K562 (cell line): ENCODE results near the gene RBM28. TPM values are rescaled to one million over a fixed set of nuclear protein-coding genes. Genes with fewer than 3 reads are reported as not detected.
A peak's percentile ranks its signal among the peaks of the same experiment; 100 is the strongest.

Experiments
- ATAC-seq: fragments of 200-7000 bp; cut with Tn5 transposase; 3 replicates; pipeline ENCODE4 v1.9.1; 2020; ENCODE audit warnings: moderate library complexity
- BruUV-seq: library from RNA; stranded (reverse); fragments of 400-500 nt; replicated peaks from 2 replicates; lab custom pipeline; 2021; lab: Mats Ljungman, UMichigan
- CTCF ChIA-PET: fragments of 300-600 bp; formaldehyde crosslinking; extraction: SDS; loops from one replicate; lab custom pipeline; 2021; ENCODE audit warnings: low intra/inter-chr PET ratio; lab: Yijun Ruan, JAX
- POLR2A ChIA-PET: fragments of 300-600, 350-650 bp; sonication (Branson Sonifier 250); formaldehyde crosslinking; extraction: SDS; loops from one replicate; lab custom pipeline; 2021; ENCODE audit warnings: antibody characterized with exemption, inconsistent platforms; lab: Yijun Ruan, JAX
- DNase-seq, 4 experiments: peaks; one replicate each; pipeline versions ENCODE4 v3.0.0 to v3.0.0-alpha.2; 2011 to 2018; ENCODE audit warnings: low spot score in 3 of 4, mixed read lengths in 3 of 4; ENCODE audit errors: extremely low read depth in 1 of 4
- FAIRE-seq: peaks from 2 replicates; lab custom pipeline; 2011; peaks lifted over from hg19 to GRCh38; lab: Jason Lieb, UNC
- H2AFZ ChIP-seq: 2 replicates; pipeline ENCODE4 v1.6.0; 2011; ENCODE audit warnings: low read depth, low read length, control low read depth, inconsistent platforms
- H3K27ac ChIP-seq: fragments of 200-600 bp; 3 replicates; pipeline ENCODE4 v1.8.0; 2011; ENCODE audit warnings: low read depth, mild to moderate bottlenecking, control low read depth, inconsistent platforms, low read length, moderate library complexity, mixed read lengths; ENCODE audit errors: extremely low read depth
- H3K27me3 ChIP-seq, 2 experiments: fragments of 300-600 bp in 1 of 2; 2 replicates in 1 of 2; 3 replicates in 1 of 2; pipeline versions ENCODE4 v1.6.0 to v1.8.0; 2011; ENCODE audit warnings: inconsistent platforms in 2 of 2, low read length in 2 of 2, mild to moderate bottlenecking in 1 of 2, mixed read lengths in 1 of 2, moderate library complexity in 1 of 2; ENCODE audit not compliant: control insufficient read depth in 2 of 2, insufficient read depth in 2 of 2
- H3K36me3 ChIP-seq: fragments of 300-600 bp; 3 replicates; pipeline ENCODE4 v1.8.0; 2011; ENCODE audit warnings: mild to moderate bottlenecking, low read length, inconsistent platforms; ENCODE audit not compliant: control insufficient read depth, insufficient read depth
- H3K4me1 ChIP-seq, 2 experiments: fragments of 200-600 bp in 1 of 2; replicated peaks in 1 of 2; 2 replicates in 1 of 2; 3 replicates in 1 of 2; pipeline versions ENCODE4 v1.5.1 to v1.8.0; 2011; ENCODE audit warnings: inconsistent platforms in 2 of 2, low read length in 2 of 2, mild to moderate bottlenecking in 1 of 2, mixed read lengths in 1 of 2, moderate library complexity in 1 of 2; ENCODE audit not compliant: control insufficient read depth in 2 of 2, insufficient read depth in 2 of 2
- H3K4me2 ChIP-seq: 2 replicates; pipeline ENCODE4 v1.6.1; 2011; ENCODE audit warnings: low read length, control low read depth, inconsistent platforms, mixed read lengths; ENCODE audit not compliant: insufficient read depth
- H3K4me3 ChIP-seq: fragments of 200-600 bp; sonication (generic), shearing (Covaris generic); 2 replicates; pipeline ENCODE4 v1.5.1; 2016; ENCODE audit warnings: control low read depth, inconsistent platforms
- H3K79me2 ChIP-seq: fragments of 200-600 bp; 3 replicates; pipeline ENCODE4 v1.8.0; 2011; ENCODE audit warnings: low read length, inconsistent platforms; ENCODE audit not compliant: control insufficient read depth, insufficient read depth
- H3K9ac ChIP-seq, 2 experiments: 2 replicates each; pipeline versions ENCODE4 v1.6.0 to v1.6.1; 2011; ENCODE audit warnings: low read depth in 2 of 2, low read length in 2 of 2, control low read depth in 1 of 2, inconsistent platforms in 1 of 2, mild to moderate bottlenecking in 1 of 2, mixed read lengths in 1 of 2; ENCODE audit not compliant: insufficient read depth in 1 of 2
- H3K9me1 ChIP-seq: one replicate; pipeline ENCODE4 v1.6.0; 2011; ENCODE audit warnings: inconsistent platforms, mild to moderate bottlenecking, low read length, moderate library complexity; ENCODE audit not compliant: control insufficient read depth, insufficient read depth
- H3K9me3 ChIP-seq: replicated peaks from 2 replicates; pipeline ENCODE4 v1.5.1; 2011; ENCODE audit warnings: low read depth, low read length, inconsistent platforms; ENCODE audit not compliant: control insufficient read depth, insufficient read depth
- H4K20me1 ChIP-seq: replicated peaks from 2 replicates; pipeline ENCODE4 v1.6.1; 2011; ENCODE audit warnings: low read length, inconsistent platforms, mixed read lengths; ENCODE audit not compliant: control insufficient read depth, insufficient read depth
- CCNT2 ChIP-seq: IDR thresholded peaks from 2 replicates; pipeline ENCODE4 v1.6.1; 2011; ENCODE audit warnings: borderline replicate concordance, low read depth, mild to moderate bottlenecking, moderate library complexity, mixed read lengths, low read length; ENCODE audit not compliant: insufficient read length; ENCODE audit errors: extremely low read depth
- EGR1 ChIP-seq: fragments of 450-650 bp; conservative IDR thresholded peaks from 2 replicates; pipeline ENCODE4 v1.6.1; 2017; ENCODE audit warnings: mild to moderate bottlenecking
- HMGN3 ChIP-seq: IDR thresholded peaks from 2 replicates; pipeline ENCODE4 v1.6.1; 2011; ENCODE audit warnings: borderline replicate concordance, low read depth, mild to moderate bottlenecking, mixed read lengths, low read length; ENCODE audit not compliant: insufficient read length; ENCODE audit errors: extremely low read depth
- KHSRP ChIP-seq: fragments of 450-650 bp; IDR thresholded peaks from 2 replicates; pipeline ENCODE4 v1.6.1; 2017
- L3MBTL2 ChIP-seq: fragments of 450-650 bp; IDR thresholded peaks from 2 replicates; pipeline ENCODE4 v1.6.1; 2016; ENCODE audit warnings: mild to moderate bottlenecking, moderate library complexity
- POLR2G ChIP-seq: fragments of 200-400 bp; formaldehyde crosslinking; IDR thresholded peaks from 2 replicates; pipeline ENCODE4 v1.6.1; 2017; ENCODE audit warnings: low read depth, mild to moderate bottlenecking, antibody characterized with exemption, low read length, moderate library complexity
- SAFB2 ChIP-seq: fragments of 200-400 bp; formaldehyde crosslinking; IDR thresholded peaks from 2 replicates; pipeline ENCODE4 v1.6.1; 2018; ENCODE audit warnings: borderline replicate concordance, low read length, low read depth, moderate library complexity; ENCODE audit not compliant: severe bottlenecking
- ZBTB8A ChIP-seq: fragments of 450-650 bp; IDR thresholded peaks from 2 replicates; pipeline ENCODE4 v1.6.1; 2018; ENCODE audit warnings: mild to moderate bottlenecking, moderate library complexity; ENCODE audit not compliant: partially characterized antibody
- ZNF23 ChIP-seq: fragments of 250-450 bp; sonication (Bioruptor Pico); IDR thresholded peaks from 2 replicates; pipeline ENCODE4 v1.4.0; 2020; ENCODE audit warnings: mild to moderate bottlenecking
- ZNF696 ChIP-seq: fragments of 250-450 bp; sonication (Bioruptor Pico); conservative IDR thresholded peaks from 2 replicates; pipeline ENCODE4 v1.4.0; 2020; ENCODE audit warnings: mild to moderate bottlenecking, moderate library complexity
- WGBS: fragments of 100-300 bp; shearing (Covaris generic); methylation state at CpG from one replicate; pipeline ENCODE4 v1.1.6; 2016; ENCODE audit warnings: low coverage, mixed read lengths; ENCODE audit not compliant: insufficient coverage; ENCODE audit errors: missing lambda C conversion rate; 5-methylcytosine and 5-hydroxymethylcytosine counted together
- in situ Hi-C: fragments of 300-500 bp; cut with MboI; formaldehyde crosslinking; loops from 4 replicates; pipeline ENCODE4 v1.15.0; 2018; ENCODE audit warnings: inconsistent platforms, mixed read lengths
- intact Hi-C: fragments of 100-400 bp; cut with micrococcal nuclease; formaldehyde crosslinking; loops from 2 replicates; pipeline ENCODE4 v1.14.2; 2022
- polyA plus RNA-seq, 8 experiments: library from polyadenylated mRNA; depleted of rRNA in 4 of 8; stranded (reverse) in 5 of 8; unstranded in 3 of 8; fragments of >200 nt; fragmentation: Nextera tagmentation in 2 of 8; fragmentation: Illumina TruSeq in 1 of 8; extraction: Ambion mirVana in 2 of 8; extraction: Trizol in 1 of 8; gene quantifications; 2 replicates each; pipeline versions ENCODE4 v1.2.1 to v1.2.3, GENCODE V29; 2011 to 2014; ENCODE audit warnings: inconsistent platforms in 1 of 8, missing spikeins in 1 of 8
- total RNA-seq, 7 experiments: library from RNA; depleted of rRNA in 6 of 7; stranded (reverse); fragments of >200 nt in 6 of 7; fragmentation: Illumina TruSeq in 2 of 7; extraction: Trizol in 2 of 7; gene quantifications; 2 replicates each; pipeline versions ENCODE4 v1.2.1 to v1.2.3, GENCODE V29; 2011 to 2021; ENCODE audit warnings: low replicate concordance in 1 of 7
- TF ChIP-seq, protein P1 (sequence below): sonication (generic); formaldehyde crosslinking; IDR thresholded peaks from 2 replicates; pipeline ENCODE4 v1.8.1; 2023; ENCODE audit warnings: mild to moderate bottlenecking, missing genetic modification reagents
- TF ChIP-seq, protein P2 (sequence below), 3 experiments: IDR thresholded peaks in 2 of 3; conservative IDR thresholded peaks in 1 of 3; 2 replicates each; pipeline ENCODE4 v1.5.1; 2011 to 2012; ENCODE audit warnings: low read length in 3 of 3, mild to moderate bottlenecking in 3 of 3, control low read depth in 2 of 3, improper control_type of control experiment in 1 of 3, inconsistent platforms in 1 of 3, low read depth in 1 of 3, mixed read lengths in 1 of 3, moderate library complexity in 1 of 3; ENCODE audit not compliant: insufficient read depth in 2 of 3
- TF ChIP-seq, protein P3 (sequence below): fragments of 450-650 bp; formaldehyde crosslinking; IDR thresholded peaks from 2 replicates; pipeline ENCODE4 v1.4.0; 2020; ENCODE audit warnings: mild to moderate bottlenecking, moderate library complexity
- TF ChIP-seq, protein P4 (sequence below): fragments of 250-450 bp; sonication (Bioruptor Pico); IDR thresholded peaks from 2 replicates; pipeline ENCODE4 v1.8.0; 2021; ENCODE audit warnings: mild to moderate bottlenecking, moderate library complexity

Gene RBM28
- total and polyA plus RNA-seq, 9 of the 15 experiments (the other 6 are each of a cell fraction or from before 2014, with no cell fraction given): 65.8 to 213 (median 138) TPM

DNA sequence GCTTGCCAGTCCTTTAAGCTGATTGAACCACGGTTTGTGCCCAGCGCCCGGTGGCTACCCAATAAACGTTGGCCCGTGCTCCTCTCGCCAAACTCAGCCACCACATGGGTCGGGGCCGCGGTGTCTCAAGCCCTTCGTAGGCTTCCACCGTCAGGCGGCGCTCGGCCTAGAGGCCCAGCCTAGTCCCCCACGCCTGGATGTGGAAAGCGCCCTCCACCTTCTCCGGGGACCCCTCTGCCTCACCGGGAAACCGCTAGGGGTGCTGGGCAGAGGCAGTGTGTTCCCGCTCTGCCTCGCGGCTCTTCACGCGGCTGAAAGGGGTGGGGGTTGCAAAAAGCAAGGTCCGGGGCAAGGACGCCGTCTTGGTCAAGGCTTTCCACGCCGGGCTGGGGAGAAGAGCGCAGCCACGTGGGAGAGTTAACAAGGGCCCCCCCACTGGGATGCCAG is 72.9 kb downstream of the RBM28 start:
- Histone ChIP-seq H3K36me3 (no peaks in the 10 kb centered on the region), H4K20me1 (no peaks in the 10 kb centered on the region), H3K9me3 (no peaks in the 10 kb centered on the region), H3K9ac (peak overlapping the region in 1 of 2 experiments; percentile 12; a peak in 1 of 4 replicates), H3K79me2 (no peaks in the 10 kb centered on the region), H3K9me1 (no peaks in the 10 kb centered on the region), H3K4me3 (no peak overlapping the region), H3K4me2 (no peak overlapping the region), H3K27ac (no peak overlapping the region), H2AFZ (no peak overlapping the region), H3K4me1 (peaks cover 12 to 27% of the 10 kb centered on the region in 2 experiments), H3K27me3 (peaks cover 42 to 62% of the 10 kb centered on the region in 2 experiments)
- FAIRE-seq (no peak), DNase-seq (no peak), ATAC-seq (peak; percentile 9)
- ChIA-PET POLR2A (no interaction called here), CTCF (no interaction called here)
- no TSS peak for BruUV-seq
- 33% methylated on average over 31 of the region's 31 CpGs for WGBS
- intact Hi-C loops (no loop called here), in situ Hi-C loops (no loop called here)
- TF ChIP-seq ZBTB8A: no peak
- TF ChIP-seq, protein P1, sequence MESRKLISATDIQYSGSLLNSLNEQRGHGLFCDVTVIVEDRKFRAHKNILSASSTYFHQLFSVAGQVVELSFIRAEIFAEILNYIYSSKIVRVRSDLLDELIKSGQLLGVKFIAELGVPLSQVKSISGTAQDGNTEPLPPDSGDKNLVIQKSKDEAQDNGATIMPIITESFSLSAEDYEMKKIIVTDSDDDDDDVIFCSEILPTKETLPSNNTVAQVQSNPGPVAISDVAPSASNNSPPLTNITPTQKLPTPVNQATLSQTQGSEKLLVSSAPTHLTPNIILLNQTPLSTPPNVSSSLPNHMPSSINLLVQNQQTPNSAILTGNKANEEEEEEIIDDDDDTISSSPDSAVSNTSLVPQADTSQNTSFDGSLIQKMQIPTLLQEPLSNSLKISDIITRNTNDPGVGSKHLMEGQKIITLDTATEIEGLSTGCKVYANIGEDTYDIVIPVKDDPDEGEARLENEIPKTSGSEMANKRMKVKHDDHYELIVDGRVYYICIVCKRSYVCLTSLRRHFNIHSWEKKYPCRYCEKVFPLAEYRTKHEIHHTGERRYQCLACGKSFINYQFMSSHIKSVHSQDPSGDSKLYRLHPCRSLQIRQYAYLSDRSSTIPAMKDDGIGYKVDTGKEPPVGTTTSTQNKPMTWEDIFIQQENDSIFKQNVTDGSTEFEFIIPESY (CRISPR knock-in tag): peak; percentile 94
- TF ChIP-seq, protein P2, sequence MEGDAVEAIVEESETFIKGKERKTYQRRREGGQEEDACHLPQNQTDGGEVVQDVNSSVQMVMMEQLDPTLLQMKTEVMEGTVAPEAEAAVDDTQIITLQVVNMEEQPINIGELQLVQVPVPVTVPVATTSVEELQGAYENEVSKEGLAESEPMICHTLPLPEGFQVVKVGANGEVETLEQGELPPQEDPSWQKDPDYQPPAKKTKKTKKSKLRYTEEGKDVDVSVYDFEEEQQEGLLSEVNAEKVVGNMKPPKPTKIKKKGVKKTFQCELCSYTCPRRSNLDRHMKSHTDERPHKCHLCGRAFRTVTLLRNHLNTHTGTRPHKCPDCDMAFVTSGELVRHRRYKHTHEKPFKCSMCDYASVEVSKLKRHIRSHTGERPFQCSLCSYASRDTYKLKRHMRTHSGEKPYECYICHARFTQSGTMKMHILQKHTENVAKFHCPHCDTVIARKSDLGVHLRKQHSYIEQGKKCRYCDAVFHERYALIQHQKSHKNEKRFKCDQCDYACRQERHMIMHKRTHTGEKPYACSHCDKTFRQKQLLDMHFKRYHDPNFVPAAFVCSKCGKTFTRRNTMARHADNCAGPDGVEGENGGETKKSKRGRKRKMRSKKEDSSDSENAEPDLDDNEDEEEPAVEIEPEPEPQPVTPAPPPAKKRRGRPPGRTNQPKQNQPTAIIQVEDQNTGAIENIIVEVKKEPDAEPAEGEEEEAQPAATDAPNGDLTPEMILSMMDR (IDR thresholded peaks at IDR 0.05 in 2 of 3, conservative IDR thresholded peaks at IDR 0.05 in 1 of 3; ENCODE audit: insufficient read depth in 2 of 3, low read depth in 1 of 3, low read length in 3 of 3): peak in 2 of 3 experiments; percentile 15 to 33; a peak in 2 of 6 replicates
- TF ChIP-seq SAFB2: no peak
- TF ChIP-seq ZNF696: no peak
- TF ChIP-seq POLR2G: 0 out of 2 replicates have a peak, but pooled peaks have one; percentile 18
- TF ChIP-seq L3MBTL2: peak; percentile 70
- TF ChIP-seq, protein P3, sequence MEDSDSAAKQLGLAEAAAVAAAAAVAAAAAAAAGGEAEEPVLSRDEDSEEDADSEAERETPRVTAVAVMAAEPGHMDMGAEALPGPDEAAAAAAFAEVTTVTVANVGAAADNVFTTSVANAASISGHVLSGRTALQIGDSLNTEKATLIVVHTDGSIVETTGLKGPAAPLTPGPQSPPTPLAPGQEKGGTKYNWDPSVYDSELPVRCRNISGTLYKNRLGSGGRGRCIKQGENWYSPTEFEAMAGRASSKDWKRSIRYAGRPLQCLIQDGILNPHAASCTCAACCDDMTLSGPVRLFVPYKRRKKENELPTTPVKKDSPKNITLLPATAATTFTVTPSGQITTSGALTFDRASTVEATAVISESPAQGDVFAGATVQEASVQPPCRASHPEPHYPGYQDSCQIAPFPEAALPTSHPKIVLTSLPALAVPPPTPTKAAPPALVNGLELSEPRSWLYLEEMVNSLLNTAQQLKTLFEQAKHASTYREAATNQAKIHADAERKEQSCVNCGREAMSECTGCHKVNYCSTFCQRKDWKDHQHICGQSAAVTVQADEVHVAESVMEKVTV (CRISPR knock-in tag): no peak
- TF ChIP-seq, protein P4, sequence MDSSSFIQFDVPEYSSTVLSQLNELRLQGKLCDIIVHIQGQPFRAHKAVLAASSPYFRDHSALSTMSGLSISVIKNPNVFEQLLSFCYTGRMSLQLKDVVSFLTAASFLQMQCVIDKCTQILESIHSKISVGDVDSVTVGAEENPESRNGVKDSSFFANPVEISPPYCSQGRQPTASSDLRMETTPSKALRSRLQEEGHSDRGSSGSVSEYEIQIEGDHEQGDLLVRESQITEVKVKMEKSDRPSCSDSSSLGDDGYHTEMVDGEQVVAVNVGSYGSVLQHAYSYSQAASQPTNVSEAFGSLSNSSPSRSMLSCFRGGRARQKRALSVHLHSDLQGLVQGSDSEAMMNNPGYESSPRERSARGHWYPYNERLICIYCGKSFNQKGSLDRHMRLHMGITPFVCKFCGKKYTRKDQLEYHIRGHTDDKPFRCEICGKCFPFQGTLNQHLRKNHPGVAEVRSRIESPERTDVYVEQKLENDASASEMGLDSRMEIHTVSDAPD (CRISPR knock-in tag): no peak
- no peak for TF ChIP-seq ZNF23
- TF ChIP-seq CCNT2: no peak
- no peak for TF ChIP-seq KHSRP
- peak; percentile 24 for TF ChIP-seq HMGN3
- TF ChIP-seq EGR1: no peak
